Measurements from ENCODE around the gene CNTROB.

The CNTROB gene, protein sequence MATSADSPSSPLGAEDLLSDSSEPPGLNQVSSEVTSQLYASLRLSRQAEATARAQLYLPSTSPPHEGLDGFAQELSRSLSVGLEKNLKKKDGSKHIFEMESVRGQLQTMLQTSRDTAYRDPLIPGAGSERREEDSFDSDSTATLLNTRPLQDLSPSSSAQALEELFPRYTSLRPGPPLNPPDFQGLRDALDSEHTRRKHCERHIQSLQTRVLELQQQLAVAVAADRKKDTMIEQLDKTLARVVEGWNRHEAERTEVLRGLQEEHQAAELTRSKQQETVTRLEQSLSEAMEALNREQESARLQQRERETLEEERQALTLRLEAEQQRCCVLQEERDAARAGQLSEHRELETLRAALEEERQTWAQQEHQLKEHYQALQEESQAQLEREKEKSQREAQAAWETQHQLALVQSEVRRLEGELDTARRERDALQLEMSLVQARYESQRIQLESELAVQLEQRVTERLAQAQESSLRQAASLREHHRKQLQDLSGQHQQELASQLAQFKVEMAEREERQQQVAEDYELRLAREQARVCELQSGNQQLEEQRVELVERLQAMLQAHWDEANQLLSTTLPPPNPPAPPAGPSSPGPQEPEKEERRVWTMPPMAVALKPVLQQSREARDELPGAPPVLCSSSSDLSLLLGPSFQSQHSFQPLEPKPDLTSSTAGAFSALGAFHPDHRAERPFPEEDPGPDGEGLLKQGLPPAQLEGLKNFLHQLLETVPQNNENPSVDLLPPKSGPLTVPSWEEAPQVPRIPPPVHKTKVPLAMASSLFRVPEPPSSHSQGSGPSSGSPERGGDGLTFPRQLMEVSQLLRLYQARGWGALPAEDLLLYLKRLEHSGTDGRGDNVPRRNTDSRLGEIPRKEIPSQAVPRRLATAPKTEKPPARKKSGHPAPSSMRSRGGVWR

DNA sequence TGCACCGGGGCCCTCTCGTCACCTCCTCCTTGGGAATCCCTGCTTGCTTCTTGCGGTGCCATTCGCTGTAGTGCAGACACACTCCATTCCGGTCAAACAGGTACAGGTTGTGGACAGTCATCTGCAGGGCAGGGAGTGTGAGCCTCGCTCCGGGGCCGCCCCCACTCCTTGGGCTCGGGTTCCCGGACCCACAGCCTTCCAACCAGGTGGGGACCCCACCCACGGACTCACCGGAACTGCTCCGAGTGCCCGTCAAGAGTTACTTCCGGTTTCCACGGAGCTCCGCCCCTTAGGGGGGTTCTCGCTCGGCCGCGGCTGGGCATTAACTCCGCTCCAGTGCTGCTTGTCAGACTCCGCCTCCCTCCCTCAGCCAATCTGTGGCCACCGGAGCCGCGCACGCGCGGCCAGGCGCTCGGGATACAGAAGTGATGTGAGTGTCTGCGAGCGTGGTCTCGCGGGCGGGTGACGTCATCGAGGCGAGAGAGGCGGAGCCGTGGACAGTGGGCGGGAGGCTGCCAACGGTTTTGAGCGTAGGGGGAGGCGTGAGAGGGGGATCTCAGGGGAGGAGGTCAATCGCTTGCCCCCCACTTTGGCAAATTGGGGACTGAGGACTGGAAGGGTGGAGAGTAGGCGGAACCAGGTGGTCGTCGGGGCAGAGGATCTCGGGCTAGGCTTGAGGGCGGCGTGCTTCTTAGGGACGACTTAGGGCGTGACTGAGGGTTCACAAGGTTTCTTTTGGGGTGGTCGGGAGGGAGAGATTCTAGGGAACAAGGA lies at the start of gene CNTROB, which contains the start of gene TRAPPC1:
CNTROB (plus strand) TSS at position 498 of the 774 bp plus-strand sequence. CDS start 874 bp downstream, outside the sequence.
TRAPPC1 (minus strand) TSS at position 238 of the 774 bp plus-strand sequence; CDS start at position 121, 117 bp downstream.
- TF ChIP-seq, protein P1, sequence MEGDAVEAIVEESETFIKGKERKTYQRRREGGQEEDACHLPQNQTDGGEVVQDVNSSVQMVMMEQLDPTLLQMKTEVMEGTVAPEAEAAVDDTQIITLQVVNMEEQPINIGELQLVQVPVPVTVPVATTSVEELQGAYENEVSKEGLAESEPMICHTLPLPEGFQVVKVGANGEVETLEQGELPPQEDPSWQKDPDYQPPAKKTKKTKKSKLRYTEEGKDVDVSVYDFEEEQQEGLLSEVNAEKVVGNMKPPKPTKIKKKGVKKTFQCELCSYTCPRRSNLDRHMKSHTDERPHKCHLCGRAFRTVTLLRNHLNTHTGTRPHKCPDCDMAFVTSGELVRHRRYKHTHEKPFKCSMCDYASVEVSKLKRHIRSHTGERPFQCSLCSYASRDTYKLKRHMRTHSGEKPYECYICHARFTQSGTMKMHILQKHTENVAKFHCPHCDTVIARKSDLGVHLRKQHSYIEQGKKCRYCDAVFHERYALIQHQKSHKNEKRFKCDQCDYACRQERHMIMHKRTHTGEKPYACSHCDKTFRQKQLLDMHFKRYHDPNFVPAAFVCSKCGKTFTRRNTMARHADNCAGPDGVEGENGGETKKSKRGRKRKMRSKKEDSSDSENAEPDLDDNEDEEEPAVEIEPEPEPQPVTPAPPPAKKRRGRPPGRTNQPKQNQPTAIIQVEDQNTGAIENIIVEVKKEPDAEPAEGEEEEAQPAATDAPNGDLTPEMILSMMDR (IDR thresholded peaks at IDR 0.05; ENCODE audit: low read depth, low read length, missing control alignments): no peak
- H3K4me3 ChIP-seq (ENCODE audit: low read depth, low read length): peak within 1 kb of the TSS; percentile 66
- DNase-seq (ENCODE audit: low read depth): peak; percentile 97

DNA sequence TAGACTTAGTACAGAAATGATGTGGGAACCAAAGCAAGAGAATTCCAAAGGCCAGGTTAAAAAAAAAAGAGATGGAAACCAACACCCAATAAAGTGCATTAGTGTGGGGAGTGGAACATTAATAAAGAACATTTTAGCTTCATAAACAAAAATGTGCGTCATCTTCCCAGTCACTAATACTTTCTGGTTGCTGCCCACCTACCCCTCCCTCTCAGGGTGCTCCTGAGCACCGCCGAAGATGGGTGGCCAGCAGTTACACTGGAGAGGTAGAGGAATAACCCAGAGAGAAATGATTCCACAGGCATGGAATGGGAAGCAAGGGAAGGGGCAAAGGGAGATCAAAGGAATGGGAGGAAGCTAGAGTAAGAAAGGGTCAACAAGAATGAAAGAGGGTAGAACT lies 49.4 kb upstream of the CNTROB start:
- no peak for DNase-seq (ENCODE audit: low read depth)
- TF ChIP-seq, protein P1 (IDR thresholded peaks at IDR 0.05; ENCODE audit: low read depth, low read length, missing control alignments): no peak
- H3K4me3 ChIP-seq (ENCODE audit: low read depth, low read length): no peak overlapping the region

DNA sequence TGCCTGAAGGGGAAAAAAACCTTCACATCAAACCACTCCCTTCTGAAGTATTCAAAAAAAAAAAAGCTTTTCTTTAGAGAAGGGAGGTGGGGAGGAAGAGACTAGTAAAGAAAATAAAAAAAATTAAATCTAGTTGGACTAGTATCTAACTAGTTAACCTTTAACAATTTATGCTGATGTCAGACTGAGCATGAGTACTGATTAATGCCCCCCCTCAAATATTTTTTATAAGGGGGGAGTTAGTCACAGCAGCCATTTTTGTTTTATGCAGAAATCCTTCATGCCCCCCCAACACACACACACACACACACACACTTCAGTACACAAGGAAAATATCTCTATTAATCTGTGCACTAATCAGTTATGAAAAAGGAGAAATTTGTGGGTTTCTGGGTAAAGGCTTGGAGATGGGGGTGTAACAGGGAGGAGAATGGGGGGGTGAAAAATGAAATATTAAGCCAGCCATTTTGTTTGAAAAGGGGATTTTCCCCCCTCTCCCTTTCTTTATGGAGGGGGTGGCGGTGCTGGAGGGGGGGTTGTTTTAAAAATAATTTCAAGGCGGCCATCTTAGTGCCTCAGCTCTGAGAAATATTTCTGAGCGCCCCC lies 48.1 kb upstream of the CNTROB start:
- no peak for DNase-seq (ENCODE audit: low read depth)
- peak overlapping the region; percentile 6; the same call in 1 of the 2 replicates for H3K4me3 ChIP-seq (ENCODE audit: low read depth, low read length)

DNA sequence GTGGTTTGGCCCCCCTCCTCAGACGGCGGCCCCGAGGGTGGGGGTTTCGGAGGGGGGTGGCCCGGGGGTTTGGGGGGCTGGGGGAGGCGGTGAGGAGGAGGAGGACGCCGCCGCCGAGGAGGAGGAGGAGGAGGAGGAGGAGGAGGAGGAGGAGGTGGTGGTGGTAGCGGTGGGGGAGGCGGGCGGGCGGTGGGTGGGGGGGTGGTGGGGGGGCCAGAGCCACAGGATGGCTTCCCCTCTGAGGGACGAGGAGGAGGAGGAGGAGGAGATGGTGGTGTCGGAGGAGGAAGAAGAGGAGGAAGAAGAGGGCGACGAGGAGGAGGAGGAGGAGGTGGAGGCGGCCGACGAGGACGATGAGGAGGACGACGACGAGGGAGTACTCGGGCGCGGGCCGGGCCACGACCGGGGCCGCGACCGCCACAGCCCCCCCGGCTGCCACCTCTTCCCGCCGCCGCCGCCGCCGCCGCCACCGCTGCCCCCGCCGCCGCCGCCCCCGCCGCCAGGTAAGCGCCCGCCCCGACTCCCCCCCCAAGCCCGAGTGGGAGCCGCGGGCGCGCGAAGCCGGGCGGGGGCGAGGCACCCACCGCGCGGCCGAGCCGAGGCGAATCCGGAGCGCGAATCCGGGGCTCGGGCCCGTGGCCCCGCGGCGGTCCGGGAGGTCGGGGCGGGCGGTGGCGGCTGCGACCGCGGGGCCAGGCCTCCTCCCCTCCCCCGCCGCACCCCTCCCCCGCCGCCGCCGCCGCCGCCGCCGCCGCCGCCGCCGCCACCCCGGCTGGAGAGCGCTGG lies 47.2 kb upstream of the CNTROB start:
- H3K4me3 ChIP-seq (ENCODE audit: low read depth, low read length): peak overlapping the region; percentile 93
- DNase-seq (ENCODE audit: low read depth): no peak
- TF ChIP-seq, protein P1 (IDR thresholded peaks at IDR 0.05; ENCODE audit: low read depth, low read length, missing control alignments): no peak

More for the DNA sequence above, 48.1 kb upstream of the CNTROB start:
- TF ChIP-seq, protein P1 (IDR thresholded peaks at IDR 0.05; ENCODE audit: low read depth, low read length, missing control alignments): no peak

DNA sequence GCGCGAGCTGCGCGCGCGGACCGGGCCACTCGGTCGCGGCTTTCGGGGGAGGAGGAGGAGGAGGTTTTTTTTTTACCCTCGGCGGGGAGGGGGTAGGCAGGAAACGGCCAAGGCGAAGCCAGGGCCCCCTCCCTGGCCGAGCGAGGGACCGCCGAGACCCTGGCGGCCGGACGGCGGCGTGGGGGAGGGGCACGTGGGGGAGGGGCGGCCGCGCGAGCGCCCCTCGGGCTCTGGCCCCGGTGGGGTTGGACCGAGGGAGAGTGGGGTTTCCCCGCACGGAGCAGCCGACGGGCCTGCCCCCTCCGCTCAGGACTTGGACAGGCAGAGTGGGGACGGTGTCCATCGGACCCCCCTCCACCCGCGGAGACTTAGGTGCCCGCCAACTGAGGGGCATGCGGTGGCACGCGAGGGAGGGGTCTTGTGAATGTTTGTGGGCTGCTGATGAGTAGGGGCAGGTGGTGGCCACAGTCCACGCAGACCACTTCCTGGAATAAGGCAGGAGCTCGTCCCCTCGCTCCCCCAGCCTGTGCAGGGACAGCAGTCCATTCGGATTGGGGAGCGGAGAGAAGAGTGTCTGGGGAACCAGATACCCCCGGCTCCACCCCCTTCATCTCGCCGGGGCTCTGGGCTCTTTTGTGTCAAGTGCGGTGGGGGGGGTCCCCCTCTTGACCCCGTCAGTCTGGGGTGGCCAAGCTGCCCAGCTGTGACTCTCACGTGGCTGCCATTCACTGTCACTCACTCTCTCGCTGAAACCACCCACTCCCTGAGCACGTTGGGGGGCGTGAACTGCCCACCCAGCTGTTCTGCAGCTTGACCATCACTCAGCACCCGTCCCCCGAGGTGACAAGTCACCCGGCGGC lies 46.4 kb upstream of the CNTROB start:
- peak overlapping the region; percentile 93 for H3K4me3 ChIP-seq (ENCODE audit: low read depth, low read length)
- TF ChIP-seq, protein P1 (IDR thresholded peaks at IDR 0.05; ENCODE audit: low read depth, low read length, missing control alignments): no peak
- no peak for DNase-seq (ENCODE audit: low read depth)
